ENCODE results near the gene MBTPS1. TPM values are rescaled to one million over a fixed set of nuclear protein-coding genes. Genes with fewer than 3 reads are reported as not detected.

Gene MBTPS1
- total and polyA plus RNA-seq, 5 donors, result 59.3 to 112 (median 97.4) TPM

DNA sequence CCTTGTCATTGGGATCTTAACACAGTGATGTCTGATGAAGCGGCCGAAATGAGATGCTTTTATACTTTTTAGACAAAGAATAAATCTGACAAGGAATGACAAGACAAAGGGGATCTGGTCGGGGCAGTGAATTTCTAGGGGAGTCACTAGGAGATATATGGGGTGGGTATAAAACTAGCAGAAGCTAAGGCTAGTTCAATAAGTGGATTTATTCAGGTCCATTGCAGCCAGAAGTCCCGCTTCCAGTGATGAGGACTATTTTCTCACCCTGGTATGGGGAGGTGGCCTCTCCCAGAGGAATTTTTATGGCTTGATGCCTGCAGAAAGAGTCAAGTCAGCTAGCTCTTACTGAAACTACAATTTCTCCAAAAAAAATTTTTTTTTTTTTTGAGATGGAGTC lies 98.0 kb downstream of the MBTPS1 start:
- WGBS, result 85% methylated on average over 4 of the region's 4 CpGs
- Histone ChIP-seq H3K27me3 (ENCODE audit: control insufficient read depth, insufficient read depth) (no peaks in the 10 kb centered on the region), H3K9me3 (ENCODE audit: control insufficient read depth, low read length) (no peaks in the 10 kb centered on the region), H3K27ac (ENCODE audit: low read length) (no peak overlapping the region), H3K4me1 (ENCODE audit: control insufficient read depth, insufficient read depth, low read length) (no peaks in the 10 kb centered on the region), H3K4me3 (ENCODE audit: low read length) (no peak overlapping the region)
- intact Hi-C loops (cut with DNase I), result no loop called here
- DNase-seq (no peak), ATAC-seq (no peak)

DNA sequence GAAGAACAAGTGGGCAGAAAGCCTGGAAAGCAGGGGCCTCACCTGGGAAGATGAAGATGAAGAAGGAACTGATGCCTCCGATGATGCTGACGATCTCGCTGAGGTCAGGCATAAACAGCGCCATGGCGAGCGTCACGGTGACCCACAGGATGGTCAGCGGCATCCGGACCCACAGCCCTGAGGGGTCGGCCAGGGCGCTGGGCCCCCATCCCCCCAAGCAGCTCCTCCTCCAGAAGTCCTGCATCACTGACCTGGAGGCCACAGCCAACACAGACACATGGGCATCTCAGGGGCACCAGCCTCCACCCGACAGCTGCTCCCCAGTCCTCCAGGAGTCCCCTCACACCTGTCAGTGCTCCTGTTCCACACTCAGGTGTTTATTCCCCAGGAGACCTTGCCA lies 100.3 kb downstream of the MBTPS1 start:
- DNase-seq, result no peak
- WGBS, result 91% methylated on average over 12 of the region's 12 CpGs
- intact Hi-C loops (cut with DNase I), result no loop called here

DNA sequence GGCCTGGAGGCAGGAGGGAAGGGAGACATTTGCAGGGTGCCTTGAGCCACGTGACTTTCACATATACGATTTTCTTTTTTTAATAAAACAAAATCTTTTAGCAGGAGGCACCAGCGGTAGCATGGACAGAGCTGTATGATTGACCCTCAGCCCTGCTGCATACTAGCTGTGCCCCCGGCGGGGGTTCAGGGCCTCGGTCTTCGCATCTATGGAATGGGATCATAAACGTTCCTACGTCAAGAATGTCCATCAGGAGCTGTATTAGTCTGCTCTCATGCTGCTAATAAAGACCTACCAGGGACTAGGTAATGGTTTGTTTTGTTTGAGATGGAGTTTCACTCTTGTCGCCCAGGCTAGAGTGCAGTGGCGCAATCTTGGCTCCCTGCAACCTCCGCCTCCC lies 101.3 kb downstream of the MBTPS1 start:
- intact Hi-C loops (cut with DNase I), result no loop called here
- WGBS, result 85% methylated on average over 12 of the region's 12 CpGs
- no peak for ATAC-seq

More for the DNA sequence above, 100.3 kb downstream of the MBTPS1 start:
- H3K4me1 ChIP-seq (ENCODE audit: control insufficient read depth, insufficient read depth, low read length), result no peaks in the 10 kb centered on the region
- no peak for ATAC-seq
- H3K27ac ChIP-seq (ENCODE audit: low read length), result no peak overlapping the region
- H3K9me3 ChIP-seq (ENCODE audit: control insufficient read depth, low read length), result no peaks in the 10 kb centered on the region
- no peaks in the 10 kb centered on the region for H3K27me3 ChIP-seq (ENCODE audit: control insufficient read depth, insufficient read depth)
- no peak overlapping the region for H3K4me3 ChIP-seq (ENCODE audit: low read length)

DNA sequence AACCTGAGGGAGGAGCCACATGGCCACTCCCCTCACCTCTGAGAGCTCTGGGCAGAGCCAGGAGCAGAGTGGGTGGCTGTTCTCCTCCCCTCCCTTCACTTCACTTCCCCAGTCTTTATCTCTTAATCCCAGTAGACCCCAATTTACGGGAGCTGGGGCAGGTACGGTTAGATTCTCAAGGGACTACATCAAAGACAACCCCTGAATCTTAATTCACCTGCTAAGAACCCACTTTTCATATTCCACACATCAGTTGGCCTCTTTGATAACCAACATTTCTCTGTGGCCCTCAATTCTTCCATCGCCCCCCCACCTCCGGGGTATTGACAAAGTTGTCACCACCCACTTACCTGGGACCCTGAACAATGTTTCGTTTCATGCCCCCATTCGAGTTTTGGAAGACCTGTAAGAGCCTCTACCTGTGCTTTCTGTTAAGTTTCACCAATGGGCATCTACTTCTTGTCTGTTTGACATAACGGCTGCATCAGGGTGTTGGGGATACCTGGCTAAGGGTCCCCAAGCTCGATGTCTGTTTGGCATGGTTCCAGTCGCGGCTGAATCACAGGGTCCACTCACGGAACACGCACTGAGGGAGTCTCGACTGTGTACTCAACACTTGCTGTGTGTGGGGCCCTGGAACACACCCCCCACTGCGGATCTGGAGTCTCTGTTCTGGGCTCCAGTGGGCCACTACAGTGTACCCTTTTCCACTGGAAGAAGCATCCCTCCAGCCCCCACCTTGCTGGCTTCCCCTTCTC lies 102.0 kb downstream of the MBTPS1 start:
- Histone ChIP-seq H3K4me1 (ENCODE audit: control insufficient read depth, insufficient read depth, low read length) (no peaks in the 10 kb centered on the region), H3K4me3 (ENCODE audit: low read length) (no peak overlapping the region), H3K27me3 (ENCODE audit: control insufficient read depth, insufficient read depth) (no peaks in the 10 kb centered on the region), H3K9me3 (ENCODE audit: control insufficient read depth, low read length) (no peaks in the 10 kb centered on the region), H3K27ac (ENCODE audit: low read length) (no peak overlapping the region)
- intact Hi-C loops (cut with DNase I), result no loop called here
- DNase-seq, result no peak
- no peak for ATAC-seq
- 70% methylated on average over 14 of the region's 14 CpGs for WGBS

More for the DNA sequence above, 101.3 kb downstream of the MBTPS1 start:
- H3K27ac ChIP-seq (ENCODE audit: low read length), result no peak overlapping the region
- H3K27me3 ChIP-seq (ENCODE audit: control insufficient read depth, insufficient read depth), result no peaks in the 10 kb centered on the region
- no peaks in the 10 kb centered on the region for H3K4me1 ChIP-seq (ENCODE audit: control insufficient read depth, insufficient read depth, low read length)
- no peaks in the 10 kb centered on the region for H3K9me3 ChIP-seq (ENCODE audit: control insufficient read depth, low read length)
- no peak overlapping the region for H3K4me3 ChIP-seq (ENCODE audit: low read length)
- no peak for DNase-seq

DNA sequence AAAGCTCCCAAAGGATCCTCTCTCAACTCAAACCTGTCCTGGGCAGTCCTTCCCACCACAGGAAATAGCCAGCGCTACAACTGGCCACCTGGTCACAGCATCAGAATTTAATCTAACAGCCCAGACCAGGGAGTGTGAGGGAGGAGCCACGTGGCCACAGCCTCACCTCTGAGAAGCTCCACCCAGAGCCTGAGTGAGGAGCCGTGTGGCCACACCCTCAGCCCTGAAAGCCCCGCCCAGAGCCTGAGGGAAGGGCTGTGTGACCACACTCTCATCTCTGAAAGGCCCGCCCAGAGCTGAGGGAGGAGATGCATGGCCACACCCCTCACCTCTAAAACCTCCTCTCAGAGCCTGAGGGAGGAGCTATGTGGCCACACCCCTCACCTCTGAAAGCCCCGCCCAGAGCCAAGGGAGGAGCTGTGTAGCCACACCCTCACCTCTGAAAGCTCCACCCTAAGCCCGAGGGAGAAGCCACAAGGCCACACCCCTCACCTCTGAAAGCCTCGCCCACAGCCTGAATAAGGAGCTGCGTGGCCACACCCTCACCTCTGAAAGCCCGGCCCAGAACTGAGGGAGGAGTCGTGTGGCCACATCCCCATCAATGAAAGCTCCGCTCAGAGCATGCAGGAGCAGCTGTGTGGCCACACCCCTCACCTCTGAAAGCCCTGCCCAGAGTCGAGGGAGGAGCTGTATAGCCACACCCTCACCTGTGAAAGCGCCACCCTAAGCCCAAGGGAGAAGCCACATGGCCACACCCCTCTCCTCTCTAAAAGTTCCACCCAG lies 102.8 kb downstream of the MBTPS1 start:
- intact Hi-C loops (cut with DNase I), result no loop called here
- no peak overlapping the region for H3K27ac ChIP-seq (ENCODE audit: low read length)
- 16% methylated on average over 14 of the region's 14 CpGs for WGBS
- DNase-seq (peak in 2 of 3 donors; percentile 37 to 64), ATAC-seq (peak; percentile 69 to 80)
- H3K4me1 ChIP-seq (ENCODE audit: control insufficient read depth, insufficient read depth, low read length), result no peaks in the 10 kb centered on the region
- no peaks in the 10 kb centered on the region for H3K27me3 ChIP-seq (ENCODE audit: control insufficient read depth, insufficient read depth)
- no peak overlapping the region for H3K4me3 ChIP-seq (ENCODE audit: low read length)
- no peaks in the 10 kb centered on the region for H3K9me3 ChIP-seq (ENCODE audit: control insufficient read depth, low read length)

DNA sequence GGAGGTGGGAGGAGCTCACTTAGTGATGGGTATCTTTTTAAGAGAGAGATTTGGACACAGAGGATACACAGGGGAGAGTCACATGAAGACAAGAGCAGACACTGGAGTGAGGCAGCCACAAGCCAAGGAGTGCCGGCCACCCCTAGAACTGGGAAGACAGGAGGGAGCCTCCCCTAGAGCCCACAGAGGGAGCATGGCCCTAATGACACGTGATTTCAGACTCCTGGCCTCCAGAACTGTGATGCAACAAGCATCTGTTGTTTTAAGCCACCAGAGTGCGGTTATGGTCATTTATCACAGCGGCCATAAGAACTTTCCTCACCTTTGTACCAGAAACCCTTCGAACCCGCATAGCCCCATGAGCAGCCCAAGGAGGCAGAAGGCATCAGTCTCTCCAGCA lies 107.5 kb downstream of the MBTPS1 start:
- Histone ChIP-seq H3K27me3 (ENCODE audit: control insufficient read depth, insufficient read depth) (no peaks in the 10 kb centered on the region), H3K4me1 (ENCODE audit: control insufficient read depth, insufficient read depth, low read length) (peaks cover 2% of the 10 kb centered on the region), H3K4me3 (ENCODE audit: low read length) (no peak overlapping the region), H3K27ac (ENCODE audit: low read length) (no peak overlapping the region), H3K9me3 (ENCODE audit: control insufficient read depth, low read length) (no peaks in the 10 kb centered on the region)
- no peak for DNase-seq
- ATAC-seq, result no peak
- WGBS, result 91% methylated on average over 6 of the region's 6 CpGs
- intact Hi-C loops (cut with DNase I), result no loop called here

DNA sequence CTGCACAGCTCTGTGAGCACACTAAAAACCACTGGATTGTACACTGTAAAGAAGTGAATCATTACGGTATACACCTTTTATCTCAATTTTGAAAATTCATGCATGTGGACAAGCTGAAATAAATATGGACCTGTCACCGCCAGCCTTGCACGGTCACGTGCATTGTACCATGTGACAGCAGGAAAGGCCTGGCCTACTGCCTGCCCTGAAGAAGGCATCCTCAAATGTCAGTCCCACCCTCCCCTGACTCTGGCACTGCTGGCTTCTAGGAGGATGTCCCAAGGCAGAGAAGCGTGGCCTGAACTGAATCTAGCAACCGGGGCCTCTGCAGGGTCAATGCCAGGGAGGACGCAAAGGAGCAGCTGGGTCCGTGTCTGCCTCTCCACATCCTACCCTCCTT lies 108.8 kb downstream of the MBTPS1 start:
- H3K27ac ChIP-seq (ENCODE audit: low read length), result no peak overlapping the region
- H3K4me1 ChIP-seq (ENCODE audit: control insufficient read depth, insufficient read depth, low read length), result peaks cover 2% of the 10 kb centered on the region
- intact Hi-C loops (cut with DNase I), result no loop called here
- ATAC-seq (peak in 1 of 2 donors; percentile 34), DNase-seq (peak in 1 of 3 donors; percentile 55)
- H3K27me3 ChIP-seq (ENCODE audit: control insufficient read depth, insufficient read depth), result no peaks in the 10 kb centered on the region
- no peak overlapping the region for H3K4me3 ChIP-seq (ENCODE audit: low read length)
- no peaks in the 10 kb centered on the region for H3K9me3 ChIP-seq (ENCODE audit: control insufficient read depth, low read length)
- 54% methylated on average over 8 of the region's 8 CpGs for WGBS

DNA sequence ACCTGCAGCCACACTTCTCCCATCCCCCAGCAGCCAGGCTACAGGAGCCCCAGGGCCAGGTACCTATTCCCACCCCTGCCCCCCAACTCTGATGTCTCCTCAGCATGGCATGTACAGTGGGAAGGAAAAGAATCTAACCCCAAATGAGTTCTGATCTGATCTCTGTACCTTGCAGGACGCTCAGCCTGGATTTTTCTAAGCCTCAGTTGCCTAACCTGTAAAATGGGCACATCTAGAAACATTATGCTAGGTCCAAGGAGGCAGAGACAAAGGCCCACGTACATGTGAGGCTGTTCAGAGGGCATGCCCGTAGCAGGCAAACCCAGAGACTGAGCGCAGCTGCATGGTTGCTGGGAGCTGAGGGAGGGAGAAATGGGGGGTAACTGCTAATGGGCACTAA lies 109.2 kb downstream of the MBTPS1 start:
- H3K9me3 ChIP-seq (ENCODE audit: control insufficient read depth, low read length), result no peaks in the 10 kb centered on the region
- H3K4me3 ChIP-seq (ENCODE audit: low read length), result no peak overlapping the region
- no peaks in the 10 kb centered on the region for H3K27me3 ChIP-seq (ENCODE audit: control insufficient read depth, insufficient read depth)
- H3K4me1 ChIP-seq (ENCODE audit: control insufficient read depth, insufficient read depth, low read length), result peaks cover 2% of the 10 kb centered on the region
- no peak overlapping the region for H3K27ac ChIP-seq (ENCODE audit: low read length)
- WGBS, result 80% methylated on average over 4 of the region's 4 CpGs
- ATAC-seq (no peak), DNase-seq (peak in 1 of 3 donors; percentile 16)
- intact Hi-C loops (cut with DNase I), result no loop called here

DNA sequence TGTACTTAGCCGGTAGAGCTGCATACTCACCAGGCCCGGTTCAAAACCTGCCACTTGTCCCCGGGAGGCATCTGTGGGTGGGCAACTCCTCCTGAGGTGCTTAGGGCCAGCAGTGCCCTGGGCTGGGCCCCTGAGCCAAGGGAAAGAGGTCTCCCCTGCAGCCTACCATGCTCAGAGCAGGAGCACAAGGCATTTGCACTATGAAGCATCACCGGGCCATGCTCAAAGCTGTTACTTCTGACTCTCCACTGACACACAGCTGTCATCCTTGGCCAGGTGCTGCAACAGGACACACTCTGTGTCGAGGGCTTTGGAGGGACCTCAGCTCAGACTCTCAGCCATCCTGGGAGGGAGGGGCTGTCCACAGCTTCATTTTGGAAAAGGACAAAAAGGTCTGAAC lies 111.4 kb downstream of the MBTPS1 start:
- intact Hi-C loops (cut with DNase I), result no loop called here
- peak in 1 of 3 donors; percentile 23 for DNase-seq
- 75% methylated on average over 5 of the region's 5 CpGs for WGBS

DNA sequence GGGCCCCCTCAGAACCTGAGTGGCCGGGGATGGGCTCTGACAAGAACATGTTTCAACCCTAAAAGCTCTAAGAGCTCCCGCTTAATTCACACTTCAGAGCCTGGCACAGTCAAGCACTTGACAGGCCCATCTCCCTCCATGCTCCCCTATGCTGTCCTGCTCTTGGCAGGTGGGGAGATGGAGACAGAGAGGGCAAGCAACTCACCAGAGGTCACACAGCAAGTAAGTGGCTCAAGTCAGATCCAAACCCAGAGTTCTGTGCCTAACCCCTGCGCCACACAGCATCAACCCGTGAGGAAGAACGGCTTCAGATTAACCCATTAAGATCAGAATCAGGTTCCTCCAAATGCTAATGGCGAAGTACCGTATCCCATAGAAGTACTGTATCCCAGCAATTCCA lies 112.3 kb downstream of the MBTPS1 start:
- peak in 1 of 3 donors; percentile 25 for DNase-seq
- 71% methylated on average over 7 of the region's 7 CpGs for WGBS
- Histone ChIP-seq H3K27me3 (ENCODE audit: control insufficient read depth, insufficient read depth) (no peaks in the 10 kb centered on the region), H3K4me3 (ENCODE audit: low read length) (no peak overlapping the region), H3K4me1 (ENCODE audit: control insufficient read depth, insufficient read depth, low read length) (peaks cover 2% of the 10 kb centered on the region), H3K27ac (ENCODE audit: low read length) (no peak overlapping the region), H3K9me3 (ENCODE audit: control insufficient read depth, low read length) (no peaks in the 10 kb centered on the region)
- ATAC-seq, result no peak
- intact Hi-C loops (cut with DNase I), result no loop called here

More for the DNA sequence above, 111.4 kb downstream of the MBTPS1 start:
- Histone ChIP-seq H3K4me3 (ENCODE audit: low read length) (no peak overlapping the region), H3K27ac (ENCODE audit: low read length) (no peak overlapping the region), H3K4me1 (ENCODE audit: control insufficient read depth, insufficient read depth, low read length) (peaks cover 2% of the 10 kb centered on the region), H3K27me3 (ENCODE audit: control insufficient read depth, insufficient read depth) (no peaks in the 10 kb centered on the region), H3K9me3 (ENCODE audit: control insufficient read depth, low read length) (no peaks in the 10 kb centered on the region)
- ATAC-seq, result no peak
